Progenitor cell of endocrine pancreas (in vitro differentiated cells): Measurements from ENCODE around the gene NOTCH1. TPM values are rescaled to one million over a fixed set of nuclear protein-coding genes. Genes with fewer than 3 reads are reported as not detected.

Source experiments
- DNase-seq: peaks from one replicate; pipeline ENCODE4 v3.0.0; 2021; ENCODE audit warnings: low spot score; ENCODE audit not compliant: unreplicated experiment
- H3K27ac Mint-ChIP-seq: 2 replicates; pipeline ENCODE4 v1.8.0; 2021; ENCODE audit warnings: mild to moderate bottlenecking, moderate library complexity, mixed read lengths
- H3K27me3 Mint-ChIP-seq: 2 replicates; pipeline ENCODE4 v1.8.0; 2021; ENCODE audit warnings: mixed read lengths
- H3K36me3 Mint-ChIP-seq: 2 replicates; pipeline ENCODE4 v1.8.0; 2022; ENCODE audit warnings: mixed read lengths; ENCODE audit not compliant: insufficient read depth
- H3K4me1 Mint-ChIP-seq: 2 replicates; pipeline ENCODE4 v1.8.0; 2021; ENCODE audit warnings: low read depth, mixed read lengths
- H3K4me3 Mint-ChIP-seq: 2 replicates; pipeline ENCODE4 v1.8.0; 2021; ENCODE audit warnings: low read depth, mild to moderate bottlenecking, moderate library complexity, mixed read lengths
- H3K9me3 Mint-ChIP-seq: 2 replicates; pipeline ENCODE4 v1.8.0; 2021; ENCODE audit warnings: low read depth, mixed read lengths
- total RNA-seq: library from RNA; stranded (reverse); gene quantifications from 2 replicates; pipeline ENCODE4 v1.2.1, GENCODE V29; 2021
- TF ChIP-seq, protein P1 (sequence below): fragments of 200-600 bp; sonication (generic); IDR thresholded peaks from one replicate; pipeline ENCODE4 v1.5.0; 2021; ENCODE audit warnings: antibody characterized with exemption, mild to moderate bottlenecking; ENCODE audit not compliant: unreplicated experiment

The NOTCH1 gene
- total RNA-seq, 1 donor from 2014 or later, result 130 TPM

DNA sequence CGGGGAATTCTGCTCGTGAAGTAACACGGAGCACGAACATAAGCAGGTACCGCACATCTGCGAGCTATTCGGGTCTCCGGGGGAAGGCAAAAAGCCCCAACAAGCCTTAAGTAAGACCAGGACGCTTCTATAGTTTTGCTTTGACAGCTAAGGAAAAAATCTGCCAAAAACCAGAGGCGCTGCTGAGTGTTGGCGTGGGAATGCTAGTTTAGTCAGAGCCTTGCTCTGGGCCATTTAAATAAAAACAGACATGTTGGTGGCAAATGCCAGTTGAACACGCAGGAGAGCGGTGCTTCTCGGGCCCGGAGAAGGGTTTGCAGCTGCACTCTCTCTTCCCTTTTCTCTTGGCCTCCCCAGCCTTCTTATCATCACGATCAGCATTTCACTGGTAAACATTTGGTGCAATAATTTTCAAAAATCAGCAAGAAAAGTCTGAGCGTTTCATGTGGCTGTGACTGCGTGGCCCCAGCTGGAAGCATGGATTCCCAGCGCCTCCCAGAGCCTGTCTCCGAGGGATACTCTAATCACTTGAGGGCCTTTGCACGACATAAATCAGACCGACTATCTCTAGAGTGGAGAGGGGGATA, 6.4 kb upstream of the NOTCH1 start:
- TF ChIP-seq, protein P1, sequence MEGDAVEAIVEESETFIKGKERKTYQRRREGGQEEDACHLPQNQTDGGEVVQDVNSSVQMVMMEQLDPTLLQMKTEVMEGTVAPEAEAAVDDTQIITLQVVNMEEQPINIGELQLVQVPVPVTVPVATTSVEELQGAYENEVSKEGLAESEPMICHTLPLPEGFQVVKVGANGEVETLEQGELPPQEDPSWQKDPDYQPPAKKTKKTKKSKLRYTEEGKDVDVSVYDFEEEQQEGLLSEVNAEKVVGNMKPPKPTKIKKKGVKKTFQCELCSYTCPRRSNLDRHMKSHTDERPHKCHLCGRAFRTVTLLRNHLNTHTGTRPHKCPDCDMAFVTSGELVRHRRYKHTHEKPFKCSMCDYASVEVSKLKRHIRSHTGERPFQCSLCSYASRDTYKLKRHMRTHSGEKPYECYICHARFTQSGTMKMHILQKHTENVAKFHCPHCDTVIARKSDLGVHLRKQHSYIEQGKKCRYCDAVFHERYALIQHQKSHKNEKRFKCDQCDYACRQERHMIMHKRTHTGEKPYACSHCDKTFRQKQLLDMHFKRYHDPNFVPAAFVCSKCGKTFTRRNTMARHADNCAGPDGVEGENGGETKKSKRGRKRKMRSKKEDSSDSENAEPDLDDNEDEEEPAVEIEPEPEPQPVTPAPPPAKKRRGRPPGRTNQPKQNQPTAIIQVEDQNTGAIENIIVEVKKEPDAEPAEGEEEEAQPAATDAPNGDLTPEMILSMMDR, result no peak
- Mint-ChIP-seq H3K9me3 (no peaks in the 10 kb centered on the region), H3K4me1 (peaks cover 8% of the 10 kb centered on the region), H3K27me3 (peaks cover 24% of the 10 kb centered on the region), H3K4me3 (no peak overlapping the region), H3K36me3 (no peaks in the 10 kb centered on the region), H3K27ac (peak overlapping the region; percentile 16)
- DNase-seq, result no peak

DNA sequence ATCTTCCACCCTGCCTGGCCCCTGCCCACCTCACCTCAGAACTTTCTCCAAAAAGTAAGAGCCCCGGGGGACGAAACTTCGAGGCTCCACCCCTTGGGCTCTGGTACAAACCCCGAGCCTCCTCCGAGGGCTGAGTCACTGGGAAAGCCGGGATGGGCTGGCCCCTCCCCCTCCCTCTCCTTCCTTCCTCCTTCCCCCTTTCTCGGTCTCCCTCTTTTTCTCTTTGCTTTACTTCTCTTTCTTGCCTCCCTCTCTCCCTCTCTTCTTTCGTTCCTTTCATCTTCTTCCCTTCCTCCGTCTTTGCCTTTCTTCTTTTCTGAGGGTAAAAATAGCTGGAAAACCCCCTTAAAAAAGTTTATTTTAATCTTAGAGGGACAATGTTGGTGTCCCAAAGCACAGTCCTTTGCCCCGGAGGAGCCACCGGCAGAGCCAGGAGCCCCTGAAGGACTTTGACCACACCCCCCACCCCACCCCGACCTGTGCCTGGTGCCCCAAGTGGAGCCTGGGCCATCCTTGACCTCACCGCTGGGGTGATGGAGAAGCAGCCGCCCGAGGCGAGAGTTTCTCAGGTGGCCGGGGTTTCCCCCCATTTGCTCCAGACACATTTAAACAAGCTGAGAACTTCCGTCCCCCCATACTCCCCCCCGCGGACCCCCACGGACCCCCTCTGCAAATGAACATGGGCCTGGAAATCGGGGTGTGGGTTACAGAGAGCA, 5.7 kb upstream of the NOTCH1 start:
- Mint-ChIP-seq H3K4me3 (no peak overlapping the region), H3K9me3 (no peaks in the 10 kb centered on the region), H3K27me3 (peaks cover 24% of the 10 kb centered on the region), H3K36me3 (no peaks in the 10 kb centered on the region), H3K4me1 (peaks cover 13% of the 10 kb centered on the region), H3K27ac (peak overlapping the region; percentile 22)
- no peak for DNase-seq
- TF ChIP-seq, protein P1, result no peak

DNA sequence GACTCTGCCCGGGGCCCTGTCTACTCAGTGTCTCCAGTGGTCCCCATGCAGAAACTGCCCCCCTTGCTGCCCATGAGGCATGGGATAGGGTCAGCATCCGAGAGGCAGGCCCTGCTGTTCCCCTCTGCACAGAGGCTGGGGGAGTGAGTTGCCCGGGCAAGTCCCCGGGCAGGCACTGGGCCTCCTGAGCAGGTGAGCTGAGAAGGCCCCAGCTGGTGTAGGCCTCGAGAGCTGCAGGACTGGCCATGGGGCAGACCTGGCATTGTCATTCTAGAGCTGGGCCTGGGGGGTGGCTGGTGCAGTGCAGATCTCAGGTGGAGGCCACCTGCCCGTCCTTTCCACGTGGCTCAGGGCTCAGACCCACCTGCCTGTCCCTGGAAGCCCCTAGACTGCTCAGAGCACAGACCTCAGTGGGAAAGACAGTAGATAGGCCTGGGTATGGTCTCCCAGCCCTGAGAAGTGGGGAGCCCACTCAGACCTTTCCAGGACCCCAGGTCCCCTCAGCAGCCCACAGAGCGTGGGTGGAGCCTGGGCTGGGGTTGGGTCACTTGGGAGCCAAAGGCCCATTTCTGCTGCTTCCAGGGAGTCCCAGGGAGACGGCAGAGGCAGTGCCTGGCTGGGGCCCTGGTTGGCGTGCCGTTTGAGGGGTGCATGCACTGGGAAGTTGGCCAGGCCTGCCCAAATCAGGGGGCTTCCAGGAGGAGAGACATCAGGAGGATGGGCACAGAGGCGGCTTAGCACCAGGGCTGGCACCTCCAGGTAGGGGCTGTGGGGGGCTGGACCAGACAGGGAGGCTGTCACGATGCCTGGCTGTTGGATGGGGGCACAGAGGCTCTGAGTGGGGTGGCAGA, 4.8 kb upstream of the NOTCH1 start:
- no peak for DNase-seq
- Mint-ChIP-seq H3K27me3 (peaks cover 19% of the 10 kb centered on the region), H3K9me3 (no peaks in the 10 kb centered on the region), H3K36me3 (no peaks in the 10 kb centered on the region), H3K4me3 (no peak overlapping the region), H3K4me1 (peaks cover 13% of the 10 kb centered on the region), H3K27ac (no peak overlapping the region)
- TF ChIP-seq, protein P1, result no peak

DNA sequence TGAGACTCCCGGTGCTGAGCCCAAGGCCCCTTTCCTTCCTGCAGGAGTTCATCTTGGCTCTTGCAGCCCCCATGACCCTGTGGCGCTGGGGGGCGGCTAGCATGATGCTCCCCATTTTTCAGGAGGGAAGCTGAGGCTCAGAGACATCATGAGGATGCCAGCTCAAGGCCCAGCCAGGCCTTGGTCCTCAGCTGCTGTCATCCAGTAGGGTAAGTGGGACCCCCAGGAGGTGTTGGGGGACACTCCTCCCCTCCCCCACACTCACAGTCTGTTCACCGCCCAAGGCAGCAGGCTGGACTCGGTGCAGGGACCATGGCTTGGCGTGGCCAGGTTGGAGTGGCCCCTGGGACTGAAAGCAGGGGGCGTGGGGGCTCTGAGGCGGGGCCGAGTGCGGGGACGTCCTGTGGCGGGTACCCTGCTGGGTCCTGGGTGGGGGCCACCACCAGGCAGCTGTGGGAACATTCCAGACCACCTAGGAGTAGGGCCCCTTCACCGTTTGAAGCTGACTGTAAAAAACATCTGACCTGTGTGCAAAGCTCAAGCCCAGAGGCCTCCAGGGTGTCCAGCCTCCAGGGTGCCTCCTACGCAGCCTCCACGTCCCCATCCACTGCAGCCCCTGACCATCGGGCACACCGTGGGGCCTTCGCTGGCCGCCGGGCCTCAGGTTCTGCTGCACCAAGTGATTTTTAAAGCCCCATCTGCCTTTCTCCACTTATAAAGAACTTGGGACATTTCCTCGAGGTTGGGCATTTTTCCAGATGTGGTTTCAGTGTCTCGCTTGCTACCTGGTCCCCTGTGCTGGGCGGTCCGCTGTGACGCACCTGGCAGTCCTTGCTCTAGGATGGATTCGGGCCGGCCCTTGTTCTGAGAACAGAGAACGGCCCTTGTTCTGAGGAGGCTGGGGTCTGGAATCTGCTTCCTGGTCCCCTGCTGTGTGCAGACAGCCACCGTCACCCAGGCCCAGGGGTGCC, 3.4 kb upstream of the NOTCH1 start:
- no peak for DNase-seq
- H3K4me3 Mint-ChIP-seq, result no peak overlapping the region
- TF ChIP-seq, protein P1, result no peak
- peaks cover 11% of the 10 kb centered on the region for H3K4me1 Mint-ChIP-seq
- no peak overlapping the region for H3K27ac Mint-ChIP-seq
- no peaks in the 10 kb centered on the region for H3K9me3 Mint-ChIP-seq
- peaks cover 9% of the 10 kb centered on the region for H3K27me3 Mint-ChIP-seq
- no peaks in the 10 kb centered on the region for H3K36me3 Mint-ChIP-seq
